HFFc6 (cell line): ENCODE results near the gene CERK. TPM values are rescaled to one million over a fixed set of nuclear protein-coding genes. Genes with fewer than 3 reads are reported as not detected.
"Not testable (repeated sequence)": the region's sequence is repeated elsewhere in the genome, so short reads cannot be mapped to it uniquely, and the experiment has no call there.

Source experiments
- DNase-seq: peaks from one replicate; pipeline ENCODE4 v3.0.0-alpha.2; 2018
- H3K27ac Mint-ChIP-seq: 2 replicates; pipeline ENCODE4 v1.8.0; 2020; ENCODE audit warnings: mild to moderate bottlenecking, mixed read lengths
- H3K27me3 Mint-ChIP-seq: 2 replicates; pipeline ENCODE4 v1.8.0; 2021; ENCODE audit warnings: mild to moderate bottlenecking, moderate library complexity, mixed read lengths; ENCODE audit not compliant: insufficient read depth
- H3K36me3 Mint-ChIP-seq: 2 replicates; pipeline ENCODE4 v1.8.0; 2021; ENCODE audit warnings: low read depth, mixed read lengths
- H3K4me1 Mint-ChIP-seq: 2 replicates; pipeline ENCODE4 v1.8.0; 2020; ENCODE audit warnings: low read depth, mixed read lengths
- H3K4me3 Mint-ChIP-seq: 2 replicates; pipeline ENCODE4 v1.8.0; 2020; ENCODE audit warnings: mild to moderate bottlenecking, moderate library complexity, mixed read lengths
- H3K9me3 Mint-ChIP-seq: 2 replicates; pipeline ENCODE4 v1.8.0; 2020; ENCODE audit warnings: mild to moderate bottlenecking, mixed read lengths
- CTCF ChIP-seq: fragments of 200-600 bp; sonication (generic); IDR thresholded peaks from 2 replicates; pipeline ENCODE4 v1.5.0; 2021; ENCODE audit warnings: antibody characterized with exemption, mild to moderate bottlenecking
- long read RNA-seq: library from polyadenylated mRNA; unstranded; transcript quantifications from one replicate; pipeline ENCODE4 v2.0.0, GENCODE V29; 2019
- total RNA-seq, 6 experiments: library from RNA; stranded (reverse); fragmentation: NEBNext Ultra II Directional; extraction: Animal tissue kit (Norgen Biotek cat#: 25700); gene quantifications; 2 replicates in 1 of 6; 3 replicates in 5 of 6; pipeline ENCODE4 v1.2.3, GENCODE V29; 2021

CERK gene
- total RNA-seq = 10 to 100 TPM; 49.1 to 54.8 (median 52.0) TPM
- long read RNA-seq, partial matches to known transcripts = 3 of 22 reads
- long read RNA-seq, other reads (novel, unspliced or antisense) = 19 of 22 reads

DNA sequence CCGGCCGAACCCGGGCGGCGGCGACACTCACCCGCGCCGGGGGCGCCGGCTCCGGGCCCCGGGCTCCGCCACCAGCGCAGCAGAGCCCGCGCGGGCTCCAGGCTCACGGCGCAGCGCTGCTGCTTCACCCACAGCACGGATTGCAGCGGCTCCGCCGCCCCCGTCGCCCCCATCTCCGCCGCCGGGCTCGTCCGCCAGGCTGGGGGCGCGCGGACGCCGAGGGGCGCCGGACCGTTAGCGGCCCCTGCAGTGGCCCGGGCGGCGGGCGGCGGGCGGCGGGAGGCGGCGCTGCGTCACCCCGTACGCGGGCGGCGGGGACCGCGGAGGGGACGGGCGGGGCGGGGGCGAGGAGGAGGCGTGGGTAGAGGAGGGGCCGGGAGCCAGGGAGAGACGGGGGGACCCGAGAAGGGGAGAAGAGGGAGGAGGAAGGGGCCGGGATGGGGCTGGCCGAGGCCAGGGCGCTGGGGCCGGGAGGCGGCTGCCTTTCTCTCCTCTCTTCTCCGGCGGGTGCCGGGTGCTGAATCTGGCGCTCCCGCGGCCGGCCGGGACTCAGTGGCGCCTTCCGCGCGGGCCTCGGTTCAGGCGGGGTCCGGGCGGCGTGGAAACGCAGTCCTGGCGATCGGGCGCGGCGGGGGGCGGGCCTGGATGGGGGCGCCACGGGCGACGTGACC is at the start of gene CERK:
Gene CERK, minus strand, starts transcription at position 277 of the 671 bp plus-strand sequence. Its CDS starts 104 bp downstream, at position 173.
- H3K9me3 Mint-ChIP-seq = no peaks in the 10 kb centered on the region
- no peaks in the 10 kb centered on the region for H3K36me3 Mint-ChIP-seq
- peak within 1 kb of the TSS; percentile 75 for H3K27ac Mint-ChIP-seq
- 0 out of 2 replicates have a peak, but pooled peaks cover 1% of the 10 kb centered on the region for H3K27me3 Mint-ChIP-seq
- no peak for TF ChIP-seq CTCF
- H3K4me1 Mint-ChIP-seq = peaks cover 46% of the 10 kb centered on the region
- H3K4me3 Mint-ChIP-seq = peak within 1 kb of the TSS; percentile 96
- DNase-seq = peak; percentile 52

DNA sequence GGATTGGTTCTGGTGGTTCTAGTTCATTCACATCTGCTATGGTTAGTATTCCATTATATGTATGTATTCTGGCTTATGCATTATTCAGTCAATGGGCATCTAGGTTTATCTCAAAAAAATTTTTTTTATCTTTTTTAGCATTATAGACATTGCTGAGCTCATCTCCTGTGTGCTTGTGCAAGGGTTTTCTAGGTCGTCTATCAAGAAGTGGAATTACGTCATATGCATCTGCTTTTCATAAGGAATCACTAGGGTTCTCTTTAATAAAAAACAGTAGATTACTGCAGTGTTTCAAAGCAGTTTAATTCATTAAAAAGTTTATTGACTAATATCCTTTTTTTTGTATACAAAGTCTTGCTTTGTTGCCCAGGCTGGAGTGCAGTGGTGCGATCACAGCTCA is 45.7 kb upstream of the CERK start:
- Mint-ChIP-seq H3K4me3 (no peak overlapping the region), H3K36me3 (peaks cover 12% of the 10 kb centered on the region), H3K4me1 (no peaks in the 10 kb centered on the region), H3K27me3 (no peaks in the 10 kb centered on the region; the same call in 1 of the 2 replicates), H3K9me3 (no peaks in the 10 kb centered on the region), H3K27ac (no peak overlapping the region)
- TF ChIP-seq CTCF = no peak
- DNase-seq = no peak

DNA sequence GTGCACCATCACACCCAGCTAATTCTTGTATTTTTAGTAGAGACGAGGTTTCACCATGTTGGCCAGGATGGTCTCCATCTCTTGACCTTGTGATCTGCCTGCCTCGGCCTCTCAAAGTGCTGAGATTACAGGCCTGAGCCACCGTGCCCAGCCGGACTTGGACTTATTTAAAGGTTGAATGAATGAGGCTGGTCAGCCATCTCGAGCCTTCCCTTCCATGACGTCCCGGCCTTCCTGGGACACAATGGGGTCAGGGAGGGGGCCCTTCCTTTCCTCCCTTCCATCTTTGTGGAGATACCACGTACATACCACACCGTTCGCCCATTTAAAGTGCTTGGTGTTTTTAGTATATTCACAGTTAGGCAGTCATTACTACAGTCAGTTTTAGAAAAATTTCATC is 44.1 kb upstream of the CERK start:
- DNase-seq, H3K4me1 Mint-ChIP-seq, H3K27ac Mint-ChIP-seq, H3K27me3 Mint-ChIP-seq, H3K4me3 Mint-ChIP-seq, H3K9me3 Mint-ChIP-seq: not testable (repeated sequence)
- peaks cover 12% of the 10 kb centered on the region for H3K36me3 Mint-ChIP-seq

DNA sequence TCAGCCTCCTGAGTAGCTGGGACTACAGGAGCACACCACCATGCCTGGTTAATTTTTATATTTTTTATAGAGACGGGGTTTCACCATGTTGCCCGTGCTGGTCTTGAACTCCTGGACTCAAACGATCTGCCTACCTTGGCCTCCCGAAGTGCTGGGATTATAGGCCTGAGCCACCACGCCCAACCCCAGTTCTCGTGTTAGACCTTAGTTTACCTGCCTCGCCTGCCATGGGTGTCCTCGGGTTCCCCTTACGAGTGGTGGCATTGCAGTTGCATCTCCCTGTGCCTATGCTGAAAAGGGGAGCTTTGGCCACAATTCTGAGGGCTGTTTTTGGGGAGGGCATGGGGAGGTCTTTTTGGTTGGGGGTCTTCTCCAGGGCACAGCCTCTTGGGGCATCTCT is 43.2 kb upstream of the CERK start:
- no peak overlapping the region for H3K4me3 Mint-ChIP-seq
- H3K36me3 Mint-ChIP-seq = peaks cover 6% of the 10 kb centered on the region; the same call in 1 of the 2 replicates
- H3K9me3 Mint-ChIP-seq = no peaks in the 10 kb centered on the region
- no peak overlapping the region for H3K27ac Mint-ChIP-seq
- no peaks in the 10 kb centered on the region for H3K27me3 Mint-ChIP-seq
- no peak for DNase-seq
- H3K4me1 Mint-ChIP-seq = no peaks in the 10 kb centered on the region; the same call in 1 of the 2 replicates
- TF ChIP-seq CTCF = no peak

DNA sequence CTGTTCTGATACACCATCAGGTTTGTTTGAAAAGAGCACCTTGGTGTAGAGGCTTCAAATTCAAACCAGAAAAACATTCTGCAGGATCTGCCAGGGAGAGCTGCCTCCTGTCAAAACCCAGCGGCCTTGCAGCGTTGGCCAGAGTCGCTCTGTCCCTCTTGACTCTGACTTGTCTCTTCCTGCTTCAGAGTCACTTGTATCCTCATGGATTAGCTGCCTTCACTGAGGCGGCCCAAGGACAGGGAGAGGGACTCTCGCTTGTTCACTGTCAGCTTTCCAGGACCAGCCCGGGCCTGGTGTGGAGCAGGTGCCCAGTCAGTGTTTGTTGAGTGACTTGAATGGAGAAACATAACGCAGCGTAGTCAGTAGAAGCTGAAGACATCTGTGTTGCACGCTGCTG is 42.4 kb upstream of the CERK start:
- Mint-ChIP-seq H3K4me3 (no peak overlapping the region), H3K36me3 (peaks cover under 1% of the 10 kb centered on the region; the same call in 1 of the 2 replicates), H3K4me1 (peaks cover 2% of the 10 kb centered on the region; the same call in 1 of the 2 replicates), H3K9me3 (no peaks in the 10 kb centered on the region), H3K27me3 (peaks cover 2% of the 10 kb centered on the region; the same call in 1 of the 2 replicates), H3K27ac (no peak overlapping the region)
- TF ChIP-seq CTCF = no peak
- no peak for DNase-seq

DNA sequence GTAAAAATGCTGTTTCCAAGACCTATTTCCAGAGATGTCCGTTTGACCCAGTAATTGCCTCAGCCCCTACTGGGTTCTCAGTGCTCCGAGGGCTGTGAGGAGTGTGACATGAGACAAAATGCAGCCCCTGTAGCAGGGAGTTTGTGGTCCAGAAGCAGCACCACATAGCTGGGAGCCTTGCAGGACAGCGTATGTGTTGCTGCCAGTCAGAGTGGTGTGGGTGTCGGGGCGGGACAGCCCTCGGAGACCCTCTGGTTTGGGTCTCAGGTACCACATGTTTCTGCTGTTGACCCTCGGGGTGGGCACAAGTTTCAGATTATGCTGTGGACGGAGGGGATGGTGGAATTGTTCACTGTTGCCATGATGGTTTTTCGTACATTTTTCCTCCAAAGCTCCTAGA is 41.6 kb upstream of the CERK start:
- peaks cover 10% of the 10 kb centered on the region; the same call in 1 of the 2 replicates for H3K4me1 Mint-ChIP-seq
- no peak for DNase-seq
- no peak for TF ChIP-seq CTCF
- no peak overlapping the region for H3K4me3 Mint-ChIP-seq
- no peaks in the 10 kb centered on the region for H3K9me3 Mint-ChIP-seq
- H3K27me3 Mint-ChIP-seq = peaks cover 2% of the 10 kb centered on the region; the same call in 1 of the 2 replicates
- no peaks in the 10 kb centered on the region for H3K36me3 Mint-ChIP-seq
- no peak overlapping the region for H3K27ac Mint-ChIP-seq
